GM12865 (cell line): ENCODE data around the gene AMOT.
"Not testable (repeated sequence)": the region's sequence is repeated elsewhere in the genome, so short reads cannot be mapped to it uniquely, and the experiment has no call there.

Source experiments
- DNase-seq: peaks from one replicate; pipeline ENCODE4 v3.0.0; 2010; ENCODE audit warnings: low read depth
- H3K4me3 ChIP-seq: 2 replicates; pipeline ENCODE4 v1.5.1; 2011; ENCODE audit warnings: mild to moderate bottlenecking, low read depth, low read length, control low read depth
- TF ChIP-seq, protein P1 (sequence below): IDR thresholded peaks from 2 replicates; pipeline ENCODE4 v1.5.1; 2011; ENCODE audit warnings: low read length, control low read depth, low read depth, inconsistent platforms; ENCODE audit not compliant: insufficient read depth; ENCODE audit errors: missing control alignments

AMOT gene

GRCh38 chrX:112868586-112868985, 28.0 kb upstream of the AMOT start:
- DNase-seq: no peak
- TF ChIP-seq, protein P1, sequence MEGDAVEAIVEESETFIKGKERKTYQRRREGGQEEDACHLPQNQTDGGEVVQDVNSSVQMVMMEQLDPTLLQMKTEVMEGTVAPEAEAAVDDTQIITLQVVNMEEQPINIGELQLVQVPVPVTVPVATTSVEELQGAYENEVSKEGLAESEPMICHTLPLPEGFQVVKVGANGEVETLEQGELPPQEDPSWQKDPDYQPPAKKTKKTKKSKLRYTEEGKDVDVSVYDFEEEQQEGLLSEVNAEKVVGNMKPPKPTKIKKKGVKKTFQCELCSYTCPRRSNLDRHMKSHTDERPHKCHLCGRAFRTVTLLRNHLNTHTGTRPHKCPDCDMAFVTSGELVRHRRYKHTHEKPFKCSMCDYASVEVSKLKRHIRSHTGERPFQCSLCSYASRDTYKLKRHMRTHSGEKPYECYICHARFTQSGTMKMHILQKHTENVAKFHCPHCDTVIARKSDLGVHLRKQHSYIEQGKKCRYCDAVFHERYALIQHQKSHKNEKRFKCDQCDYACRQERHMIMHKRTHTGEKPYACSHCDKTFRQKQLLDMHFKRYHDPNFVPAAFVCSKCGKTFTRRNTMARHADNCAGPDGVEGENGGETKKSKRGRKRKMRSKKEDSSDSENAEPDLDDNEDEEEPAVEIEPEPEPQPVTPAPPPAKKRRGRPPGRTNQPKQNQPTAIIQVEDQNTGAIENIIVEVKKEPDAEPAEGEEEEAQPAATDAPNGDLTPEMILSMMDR: no peak
- H3K4me3 ChIP-seq: no peak overlapping the region

DNA sequence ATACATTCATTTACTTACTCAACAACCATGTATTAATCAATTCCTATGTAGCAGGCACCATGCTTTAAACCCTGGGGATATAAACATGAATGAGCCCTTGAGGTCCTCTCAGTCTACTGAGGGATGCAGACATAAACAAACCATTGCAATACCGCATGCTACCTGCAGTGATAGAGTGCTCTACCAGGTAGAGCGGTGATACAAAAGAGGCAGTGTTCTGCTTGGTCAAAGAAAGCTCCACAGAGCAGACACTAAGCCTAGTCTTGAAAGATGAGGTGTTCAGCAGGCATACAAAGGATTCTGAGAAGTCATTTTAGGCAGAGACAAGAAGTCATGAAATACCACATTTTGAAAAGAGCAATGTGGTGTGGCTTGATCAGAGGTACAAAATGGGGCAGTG, 26.9 kb upstream of the AMOT start:
- TF ChIP-seq, protein P1: no peak
- no peak overlapping the region for H3K4me3 ChIP-seq
- DNase-seq: no peak

DNA sequence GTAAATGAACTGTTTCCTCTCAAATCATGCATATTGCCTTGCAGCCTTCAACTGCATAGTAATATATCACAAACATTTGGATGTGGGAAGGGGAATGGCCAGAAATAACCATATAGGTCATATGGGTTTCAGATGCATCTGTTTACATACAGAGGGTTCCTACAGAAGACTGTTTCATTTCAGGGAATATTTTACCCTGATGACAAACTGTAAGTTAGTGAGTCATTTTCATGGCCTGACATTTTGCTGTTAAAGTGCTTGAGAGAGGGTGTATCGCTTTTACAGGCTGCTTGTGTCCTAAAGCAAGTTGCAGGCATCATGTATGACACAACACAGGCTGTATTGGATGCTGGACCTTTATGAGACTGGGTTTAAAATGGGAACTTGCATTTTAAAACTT, 25.5 kb upstream of the AMOT start:
- H3K4me3 ChIP-seq: no peak overlapping the region
- TF ChIP-seq, protein P1: no peak
- no peak for DNase-seq

GRCh38 chrX:112865464-112866025, 24.9 kb upstream of the AMOT start:
- no peak overlapping the region for H3K4me3 ChIP-seq
- no peak for DNase-seq
- TF ChIP-seq, protein P1: no peak

- no peak for DNase-seq
- H3K4me3 ChIP-seq: no peak overlapping the region
Observed at GRCh38 chrX:112863850-112864249, 23.2 kb upstream of the AMOT start.

GRCh38 chrX:112857478-112857878, 16.8 kb upstream of the AMOT start:
- TF ChIP-seq, protein P1: no peak
- DNase-seq: peak; percentile 66
- H3K4me3 ChIP-seq: no peak overlapping the region

More at GRCh38 chrX:112863850-112864249, 23.2 kb upstream of the AMOT start:
- TF ChIP-seq, protein P1: no peak

- DNase-seq, H3K4me3 ChIP-seq: not testable (repeated sequence)
Observed at GRCh38 chrX:112854901-112855300, 14.3 kb upstream of the AMOT start.
